IMR-90 (cell line): Measurements from ENCODE around the gene ACVR1B. TPM values are rescaled to one million over a fixed set of nuclear protein-coding genes. Genes with fewer than 3 reads are reported as not detected.

Experiments
- ATAC-seq: fragments of 200-7000 bp; cut with Tn5 transposase; 2 replicates; pipeline ENCODE4 v1.9.1; 2020; ENCODE audit warnings: low read depth, mild to moderate bottlenecking, moderate library complexity
- BruUV-seq: library from RNA; stranded (reverse); fragments of 400-500 nt; replicated peaks from 2 replicates; lab custom pipeline; 2021; lab: Mats Ljungman, UMichigan
- CTCF ChIA-PET: fragments of 300-600 bp; formaldehyde crosslinking; extraction: SDS; loops from one replicate; lab custom pipeline; 2021; ENCODE audit warnings: antibody characterized with exemption; lab: Yijun Ruan, JAX
- POLR2A ChIA-PET: fragments of 300-600 bp; sonication (Branson Sonifier 250); formaldehyde crosslinking; loops from one replicate; lab custom pipeline; 2022; ENCODE audit warnings: antibody characterized with exemption; ENCODE audit not compliant: unreplicated experiment; lab: Charles Lee
- DNase-seq: peaks from one replicate; pipeline ENCODE4 v3.0.0; 2013
- H2AFZ ChIP-seq: replicated peaks from 2 replicates; pipeline ENCODE3; 2013; ENCODE audit warnings: low read length, mild to moderate bottlenecking; ENCODE audit not compliant: poor library complexity
- H2AK5ac ChIP-seq: 2 replicates; pipeline ENCODE4 v1.6.1; 2013; ENCODE audit warnings: low read depth, low read length, inconsistent platforms
- H2AK9ac ChIP-seq: replicated peaks from 2 replicates; pipeline ENCODE3; 2013; ENCODE audit warnings: mild to moderate bottlenecking, low read depth, low read length, moderate library complexity; ENCODE audit not compliant: poor library complexity
- H2BK120ac ChIP-seq: 2 replicates; pipeline ENCODE4 v1.6.1; 2013; ENCODE audit warnings: low read depth, low read length, inconsistent platforms
- H2BK15ac ChIP-seq: 3 replicates; pipeline ENCODE4 v1.6.1; 2013; ENCODE audit warnings: low read depth, low read length, inconsistent platforms
- H2BK20ac ChIP-seq: 2 replicates; pipeline ENCODE4 v1.6.1; 2013; ENCODE audit warnings: low read depth, mild to moderate bottlenecking, inconsistent platforms, low read length, moderate library complexity
- H2BK5ac ChIP-seq: 2 replicates; pipeline ENCODE4 v1.6.1; 2013; ENCODE audit warnings: mild to moderate bottlenecking, low read depth, low read length, inconsistent platforms; ENCODE audit not compliant: poor library complexity, severe bottlenecking
- H3K14ac ChIP-seq: replicated peaks from 2 replicates; pipeline ENCODE4 v1.6.1; 2013; ENCODE audit warnings: low read depth, low read length, inconsistent platforms
- H3K18ac ChIP-seq: 2 replicates; pipeline ENCODE4 v1.6.1; 2013; ENCODE audit warnings: low read depth, low read length, control low read depth
- H3K23ac ChIP-seq: 2 replicates; pipeline ENCODE4 v1.6.1; 2013; ENCODE audit warnings: low read depth, low read length, inconsistent platforms
- H3K27ac ChIP-seq: 2 replicates; pipeline ENCODE4 v1.5.1; 2013; ENCODE audit warnings: mild to moderate bottlenecking, control low read depth, low read length; ENCODE audit not compliant: insufficient read depth
- H3K27me3 ChIP-seq: 2 replicates; pipeline ENCODE4 v1.6.1; 2013; ENCODE audit warnings: low read length; ENCODE audit not compliant: control insufficient read depth, insufficient read depth
- H3K36me3 ChIP-seq: 2 replicates; pipeline ENCODE4 v1.6.1; 2013; ENCODE audit warnings: low read length, mixed read lengths; ENCODE audit not compliant: control insufficient read depth, insufficient read depth
- H3K4ac ChIP-seq: 2 replicates; pipeline ENCODE4 v1.6.1; 2013; ENCODE audit warnings: low read depth, low read length, inconsistent platforms
- H3K4me1 ChIP-seq: 2 replicates; pipeline ENCODE4 v1.6.1; 2013; ENCODE audit warnings: low read length, mixed read lengths; ENCODE audit not compliant: control insufficient read depth, insufficient read depth
- H3K4me2 ChIP-seq: 2 replicates; pipeline ENCODE4 v1.6.1; 2013; ENCODE audit warnings: low read depth, mild to moderate bottlenecking, control low read depth, low read length, moderate library complexity
- H3K4me3 ChIP-seq: 2 replicates; pipeline ENCODE4 v1.5.1; 2013; ENCODE audit warnings: low read depth, mild to moderate bottlenecking, control low read depth, low read length, moderate library complexity; ENCODE audit not compliant: insufficient read depth
- H3K56ac ChIP-seq: 2 replicates; pipeline ENCODE4 v1.6.1; 2013; ENCODE audit warnings: low read length, inconsistent platforms; ENCODE audit not compliant: insufficient read depth; ENCODE audit errors: extremely low read depth
- H3K79me1 ChIP-seq, 2 experiments: 2 replicates each; pipeline ENCODE4 v1.6.1; 2013; ENCODE audit warnings: low read length in 2 of 2, inconsistent platforms in 1 of 2, low read depth in 1 of 2
- H3K9ac ChIP-seq: 2 replicates; pipeline ENCODE4 v1.6.1; 2013; ENCODE audit warnings: low read depth, low read length, control low read depth
- H3K9me1 ChIP-seq: 2 replicates; pipeline ENCODE4 v1.6.1; 2013; ENCODE audit warnings: low read length, inconsistent platforms; ENCODE audit not compliant: insufficient read depth
- H3K9me3 ChIP-seq: 2 replicates; pipeline ENCODE4 v1.6.1; 2013; ENCODE audit warnings: low read length; ENCODE audit not compliant: control insufficient read depth, insufficient read depth
- H4K20me1 ChIP-seq: 2 replicates; pipeline ENCODE4 v1.6.1; 2013; ENCODE audit warnings: low read length, inconsistent platforms; ENCODE audit not compliant: insufficient read depth
- H4K5ac ChIP-seq: 2 replicates; pipeline ENCODE4 v1.6.1; 2013; ENCODE audit warnings: mild to moderate bottlenecking, low read depth, low read length, control low read depth
- H4K8ac ChIP-seq, 2 experiments: 2 replicates each; pipeline ENCODE4 v1.6.1; 2013; ENCODE audit warnings: low read depth in 2 of 2, low read length in 2 of 2, control low read depth in 1 of 2, inconsistent platforms in 1 of 2
- H4K91ac ChIP-seq: 2 replicates; pipeline ENCODE4 v1.6.1; 2013; ENCODE audit warnings: low read depth, low read length, inconsistent platforms; ENCODE audit not compliant: insufficient read depth
- CEBPB ChIP-seq: IDR thresholded peaks from 2 replicates; pipeline ENCODE4 v1.6.1; 2012; ENCODE audit warnings: low read depth, low read length, improper control_type of control experiment
- MXI1 ChIP-seq: IDR thresholded peaks from 2 replicates; pipeline ENCODE4 v1.6.1; 2012; ENCODE audit warnings: low read depth, mild to moderate bottlenecking, low read length, moderate library complexity, borderline replicate concordance
- SMC3 ChIP-seq: fragments of 150-350 bp; IDR thresholded peaks from 2 replicates; pipeline ENCODE4 v1.6.1; 2016; ENCODE audit warnings: low read depth, mild to moderate bottlenecking, antibody characterized with exemption, low read length, moderate library complexity
- WGBS, 2 experiments: methylation state at CpG; one replicate each; pipeline versions ENCODE4 v1.1.5 to v1.1.7; 2013; ENCODE audit warnings: missing lambda C conversion rate in 2 of 2; ENCODE audit not compliant: insufficient read length in 1 of 2; ENCODE audit errors: extremely low coverage in 2 of 2; 5-methylcytosine and 5-hydroxymethylcytosine counted together
- dilution Hi-C: fragments of 300-500 bp; cut with HindIII; formaldehyde crosslinking; loops from one replicate; pipeline ENCODE4 v1.14.3; 2018; ENCODE audit warnings: low sequenced_read_pairs; ENCODE audit not compliant: unreplicated experiment
- in situ Hi-C: fragments of 300-500 bp; cut with MboI; formaldehyde crosslinking; loops from 3 replicates; pipeline ENCODE4 v1.14.3; 2019; ENCODE audit warnings: low sequenced_read_pairs, inconsistent platforms, mixed read lengths
- intact Hi-C: fragments of 100-400 bp; cut with micrococcal nuclease; formaldehyde crosslinking; loops from 2 replicates; pipeline ENCODE4 v1.10.0; 2022
- polyA plus RNA-seq, 3 experiments: library from polyadenylated mRNA; depleted of rRNA; stranded (reverse); fragments of >200 nt; gene quantifications; 2 replicates each; pipeline ENCODE4 v1.2.3, GENCODE V29; 2012; ENCODE audit warnings: low replicate concordance in 1 of 3
- total RNA-seq: library from RNA; depleted of rRNA; stranded (reverse); fragments of >200 nt; gene quantifications from 2 replicates; pipeline ENCODE4 v1.2.3, GENCODE V29; 2012

The ACVR1B gene
- total and polyA plus RNA-seq, 2 of the 4 experiments (the other 2 are of a cell fraction), result 5.7 to 13.6 TPM

- Histone ChIP-seq H4K8ac (no peak overlapping the region), H2AFZ (no peak overlapping the region), H3K27ac (no peak overlapping the region), H3K4me1 (no peaks in the 10 kb centered on the region), H4K91ac (no peak overlapping the region), H2BK120ac (no peak overlapping the region), H3K36me3 (peaks cover 40% of the 10 kb centered on the region), H3K9me1 (peaks cover 6% of the 10 kb centered on the region; the same call in 1 of the 2 replicates), H2AK5ac (no peak overlapping the region), H2BK15ac (no peak overlapping the region), H3K14ac (no peak overlapping the region), H2AK9ac (no peak overlapping the region), H3K4me3 (no peak overlapping the region), H3K79me1 (peaks cover 0 to 14% of the 10 kb centered on the region in 2 experiments; a peak in 1 of 4 replicates), H3K27me3 (no peaks in the 10 kb centered on the region), H3K56ac (no peak overlapping the region), H2BK5ac (no peak overlapping the region), H2BK20ac (no peak overlapping the region), H3K18ac (no peak overlapping the region), H3K23ac (no peak overlapping the region), H4K20me1 (no peaks in the 10 kb centered on the region), H3K9ac (no peak overlapping the region), H3K4me2 (no peak overlapping the region), H4K5ac (no peak overlapping the region), H3K4ac (no peak overlapping the region), H3K9me3 (no peaks in the 10 kb centered on the region)
- TF ChIP-seq SMC3 (no peak), MXI1 (no peak), CEBPB (0 out of 2 replicates have a peak, but pooled peaks have one; percentile 1)
- DNase-seq (no peak), ATAC-seq (no peak)
- WGBS, 2 experiments, result 96% methylated on average over 4 of the region's 9 CpGs; no CpG with 5 or more reads in 1 of the 2 experiments
- BruUV-seq, result no TSS peak
- CTCF ChIA-PET, result no interaction called here
- in situ Hi-C loops (no loop called here), intact Hi-C loops (no loop called here), dilution Hi-C loops (no loop called here)
- POLR2A ChIA-PET, result no interaction called here
These were observed 33.8 kb downstream of the ACVR1B start for GRCh38 chr12:51985154-51985835.
